K562 treated with DMSO at 1 percent for 24 hours (cell line): ENCODE results near the gene LRRC3B. TPM values are rescaled to one million over a fixed set of nuclear protein-coding genes. Genes with fewer than 3 reads are reported as not detected.

Source experiments
- total RNA-seq: library from RNA; unstranded; fragments of 300-600 nt; gene quantifications from 2 replicates; pipeline ENCODE4 v1.2.3, GENCODE V29; 2022; ENCODE audit warnings: low read depth; ENCODE audit not compliant: insufficient read depth

The LRRC3B gene, protein sequence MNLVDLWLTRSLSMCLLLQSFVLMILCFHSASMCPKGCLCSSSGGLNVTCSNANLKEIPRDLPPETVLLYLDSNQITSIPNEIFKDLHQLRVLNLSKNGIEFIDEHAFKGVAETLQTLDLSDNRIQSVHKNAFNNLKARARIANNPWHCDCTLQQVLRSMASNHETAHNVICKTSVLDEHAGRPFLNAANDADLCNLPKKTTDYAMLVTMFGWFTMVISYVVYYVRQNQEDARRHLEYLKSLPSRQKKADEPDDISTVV
- not detected in 2 replicates for total RNA-seq

DNA sequence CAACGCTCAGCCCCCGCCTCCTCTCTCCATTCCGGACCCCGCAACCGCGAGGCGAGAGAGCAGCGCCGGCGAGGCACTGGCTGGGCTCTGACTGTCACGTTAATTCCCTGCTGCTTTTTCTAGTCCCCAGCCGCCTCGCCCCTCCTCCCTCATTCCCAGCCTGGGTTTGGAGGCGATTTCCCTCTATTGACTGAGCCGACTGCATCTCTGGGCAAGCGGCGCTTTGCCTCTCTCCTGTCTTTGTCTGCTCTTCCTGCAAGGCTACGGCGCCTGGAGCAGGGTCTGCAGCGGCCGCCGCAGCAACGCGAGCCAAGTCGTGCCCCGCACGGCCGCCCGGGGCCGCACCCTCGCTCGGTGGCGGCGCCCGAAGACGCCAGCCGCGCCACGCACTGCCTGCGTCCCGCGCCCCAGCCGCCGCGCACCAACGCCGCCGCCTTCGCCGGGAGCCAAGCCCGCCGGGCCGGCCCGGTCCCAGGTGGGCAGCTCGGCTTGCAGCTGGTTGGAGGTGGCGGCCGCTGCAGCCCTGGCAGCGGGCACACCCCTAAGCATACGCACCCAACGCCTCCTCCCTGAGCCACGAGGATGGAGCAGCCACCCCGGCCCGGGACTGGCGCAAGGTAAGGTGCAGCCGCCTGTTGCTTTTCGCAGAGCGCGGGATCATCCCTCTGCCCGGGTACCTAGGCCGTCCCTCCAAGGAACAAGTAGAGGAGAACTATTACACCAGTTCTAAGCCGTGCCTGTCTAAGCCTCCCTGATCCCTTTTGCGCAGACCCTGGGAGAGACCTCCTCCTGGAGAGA, at the start of gene LRRC3B:
Gene LRRC3B (plus strand): TSS at position 152 of the 798 bp plus-strand sequence. CDS start 86,901 bp downstream, outside the sequence.

